GM21526 (cell line): ENCODE results near the gene MAN2B2.

Source experiments
- ATAC-seq: cut with Tn5 transposase; IDR thresholded peaks from one replicate; pipeline ENCODE4 v1.9.1; 2021; ENCODE audit warnings: moderate library complexity; ENCODE audit not compliant: unreplicated experiment, low FRiP score

Gene MAN2B2

GRCh38 chr4:6542951-6543350 is 32.0 kb upstream of the MAN2B2 start:
- no peak for ATAC-seq

- ATAC-seq = no peak
Measured at GRCh38 chr4:6546091-6546490, 28.9 kb upstream of the MAN2B2 start.

- ATAC-seq = no peak
Measured at GRCh38 chr4:6546681-6547447, 28.1 kb upstream of the MAN2B2 start.

GRCh38 chr4:6548201-6548881 is 26.6 kb upstream of the MAN2B2 start:
- no peak for ATAC-seq

- no peak for ATAC-seq
Measured at GRCh38 chr4:6548882-6549230, 26.1 kb upstream of the MAN2B2 start.

GRCh38 chr4:6549445-6549844 is 25.5 kb upstream of the MAN2B2 start:
- no peak for ATAC-seq

- ATAC-seq = no peak
Measured at GRCh38 chr4:6549890-6550620, 24.9 kb upstream of the MAN2B2 start.

GRCh38 chr4:6550821-6551220 is 24.2 kb upstream of the MAN2B2 start:
- ATAC-seq = no peak

- no peak for ATAC-seq
Measured at GRCh38 chr4:6551660-6552059, 23.3 kb upstream of the MAN2B2 start.

GRCh38 chr4:6555519-6555918 is 19.5 kb upstream of the MAN2B2 start:
- ATAC-seq = no peak

GRCh38 chr4:6556263-6556662 is 18.7 kb upstream of the MAN2B2 start:
- no peak for ATAC-seq

- ATAC-seq = no peak
Measured at GRCh38 chr4:6557185-6557584, 17.8 kb upstream of the MAN2B2 start.

- no peak for ATAC-seq
Measured at GRCh38 chr4:6557856-6558255, 17.1 kb upstream of the MAN2B2 start.

GRCh38 chr4:6560416-6561172 is 14.4 kb upstream of the MAN2B2 start:
- ATAC-seq = no peak

- ATAC-seq = no peak
Measured at GRCh38 chr4:6561173-6561516, 13.8 kb upstream of the MAN2B2 start.

GRCh38 chr4:6561706-6562371 is 13.2 kb upstream of the MAN2B2 start:
- ATAC-seq = no peak

GRCh38 chr4:6562931-6563901 is 11.8 kb upstream of the MAN2B2 start:
- no peak for ATAC-seq

- no peak for ATAC-seq
Measured at GRCh38 chr4:6563935-6564645, 10.9 kb upstream of the MAN2B2 start.
